ENCODE data around the gene PLPP4.

The PLPP4 gene

DNA sequence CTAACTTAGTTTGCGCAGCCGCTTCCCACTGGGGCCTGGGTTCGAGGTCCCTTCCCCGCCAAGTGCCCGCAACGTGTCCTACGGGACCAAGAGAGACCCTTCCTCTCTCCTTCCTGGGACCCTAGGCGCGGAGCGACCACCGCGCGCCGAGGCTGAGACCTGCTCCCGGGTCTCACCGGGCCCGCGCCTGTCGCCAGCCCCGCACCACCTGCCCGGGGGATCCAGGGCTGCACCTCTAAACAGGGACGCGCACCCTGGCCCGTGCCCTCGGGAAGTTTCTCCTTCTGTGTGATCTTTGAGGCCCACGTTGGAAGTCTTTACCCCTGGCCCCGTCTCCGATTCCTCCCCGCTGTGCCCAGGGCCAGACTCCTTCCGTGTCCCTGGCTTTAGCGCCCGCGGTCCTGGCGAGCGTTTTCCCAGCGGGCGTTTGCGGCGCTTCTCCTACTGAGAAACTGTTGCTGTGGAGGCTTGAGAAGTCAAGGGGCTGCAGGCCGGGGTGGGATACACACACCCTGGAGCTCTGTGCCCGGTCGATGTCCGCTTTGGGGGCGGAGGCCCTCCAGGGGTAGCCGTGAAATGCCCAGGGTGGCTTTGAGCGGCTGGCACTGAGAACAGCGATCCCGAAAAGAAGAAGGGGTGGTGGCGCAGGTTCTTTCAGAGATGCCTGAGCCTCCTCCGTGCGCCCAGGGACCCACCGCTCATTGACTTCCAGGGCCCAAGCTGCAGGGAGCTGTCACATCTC, 575 bp downstream of the PLPP4 start:
- Histone ChIP-seq H3K9me3 (ENCODE audit: insufficient read depth, low read length, severe bottlenecking) (no peaks in the 10 kb centered on the region), H3K4me3 (ENCODE audit: low read depth in 1 of 2, low read length in 2 of 2) (no peak overlapping the region), H3K27me3 (ENCODE audit: insufficient read depth, low read length, poor library complexity) (no peaks in the 10 kb centered on the region), H3K79me2 (ENCODE audit: insufficient read depth, low read length) (no peaks in the 10 kb centered on the region), H3K4me2 (ENCODE audit: insufficient read depth, low read length) (no peak overlapping the region), H4K20me1 (ENCODE audit: insufficient read depth, low read length) (no peaks in the 10 kb centered on the region), H3K9ac (ENCODE audit: low read depth, low read length) (no peak overlapping the region), H3K27ac (ENCODE audit: low read length) (no peak overlapping the region), H3K36me3 (ENCODE audit: insufficient read depth, low read length) (no peaks in the 10 kb centered on the region), H3K4me1 (ENCODE audit: insufficient read depth, low read length) (no peaks in the 10 kb centered on the region), H2AFZ (ENCODE audit: low read depth, low read length) (no peak overlapping the region)
- DNase-seq, result no peak
- ATAC-seq (ENCODE audit: insufficient read depth, low read depth), result no peak
- no peak for TF ChIP-seq EZH2 (IDR thresholded peaks at IDR 0.05; ENCODE audit: borderline replicate concordance, low read depth, low read length, severe bottlenecking)
- TF ChIP-seq, protein P1, sequence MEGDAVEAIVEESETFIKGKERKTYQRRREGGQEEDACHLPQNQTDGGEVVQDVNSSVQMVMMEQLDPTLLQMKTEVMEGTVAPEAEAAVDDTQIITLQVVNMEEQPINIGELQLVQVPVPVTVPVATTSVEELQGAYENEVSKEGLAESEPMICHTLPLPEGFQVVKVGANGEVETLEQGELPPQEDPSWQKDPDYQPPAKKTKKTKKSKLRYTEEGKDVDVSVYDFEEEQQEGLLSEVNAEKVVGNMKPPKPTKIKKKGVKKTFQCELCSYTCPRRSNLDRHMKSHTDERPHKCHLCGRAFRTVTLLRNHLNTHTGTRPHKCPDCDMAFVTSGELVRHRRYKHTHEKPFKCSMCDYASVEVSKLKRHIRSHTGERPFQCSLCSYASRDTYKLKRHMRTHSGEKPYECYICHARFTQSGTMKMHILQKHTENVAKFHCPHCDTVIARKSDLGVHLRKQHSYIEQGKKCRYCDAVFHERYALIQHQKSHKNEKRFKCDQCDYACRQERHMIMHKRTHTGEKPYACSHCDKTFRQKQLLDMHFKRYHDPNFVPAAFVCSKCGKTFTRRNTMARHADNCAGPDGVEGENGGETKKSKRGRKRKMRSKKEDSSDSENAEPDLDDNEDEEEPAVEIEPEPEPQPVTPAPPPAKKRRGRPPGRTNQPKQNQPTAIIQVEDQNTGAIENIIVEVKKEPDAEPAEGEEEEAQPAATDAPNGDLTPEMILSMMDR (IDR thresholded peaks at IDR 0.05; ENCODE audit: borderline replicate concordance, extremely low read depth, low read length, poor library complexity, severe bottlenecking), result no peak

DNA sequence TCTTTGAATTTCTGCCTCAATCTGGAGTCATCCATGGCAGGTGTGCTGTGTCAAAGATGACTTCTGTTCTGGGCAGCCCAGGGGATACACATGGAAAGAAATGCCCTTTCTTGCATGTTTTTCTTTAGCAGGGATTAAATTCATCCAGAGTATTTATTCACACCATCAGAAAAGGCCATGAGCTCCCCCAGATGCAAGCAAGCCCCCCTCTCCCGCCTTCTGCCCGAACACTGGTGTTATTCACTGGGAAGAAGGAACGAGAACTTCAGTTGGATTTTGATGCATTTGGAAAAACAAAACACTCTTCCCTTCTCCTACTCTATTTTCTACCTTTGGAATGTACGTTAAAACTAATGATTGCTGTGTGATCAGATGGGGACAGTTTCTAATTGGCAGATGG, 1.4 kb downstream of the PLPP4 start:
- no peaks in the 10 kb centered on the region for H3K9me3 ChIP-seq (ENCODE audit: insufficient read depth, low read length, severe bottlenecking)
- no peaks in the 10 kb centered on the region for H3K27me3 ChIP-seq (ENCODE audit: insufficient read depth, low read length, poor library complexity)
- DNase-seq (no peak), ATAC-seq (ENCODE audit: insufficient read depth, low read depth) (no peak)
- H3K4me2 ChIP-seq (ENCODE audit: insufficient read depth, low read length), result no peak overlapping the region
- H3K4me1 ChIP-seq (ENCODE audit: insufficient read depth, low read length), result no peaks in the 10 kb centered on the region
- H3K79me2 ChIP-seq (ENCODE audit: insufficient read depth, low read length), result no peaks in the 10 kb centered on the region
- H3K4me3 ChIP-seq (ENCODE audit: low read depth in 1 of 2, low read length in 2 of 2), result no peak overlapping the region
- no peak overlapping the region for H3K27ac ChIP-seq (ENCODE audit: low read length)
- H4K20me1 ChIP-seq (ENCODE audit: insufficient read depth, low read length), result no peaks in the 10 kb centered on the region
- TF ChIP-seq, protein P1 (IDR thresholded peaks at IDR 0.05; ENCODE audit: borderline replicate concordance, extremely low read depth, low read length, poor library complexity, severe bottlenecking), result no peak
- no peak for TF ChIP-seq EZH2 (IDR thresholded peaks at IDR 0.05; ENCODE audit: borderline replicate concordance, low read depth, low read length, severe bottlenecking)
- no peak overlapping the region for H3K9ac ChIP-seq (ENCODE audit: low read depth, low read length)
- H2AFZ ChIP-seq (ENCODE audit: low read depth, low read length), result no peak overlapping the region
- no peaks in the 10 kb centered on the region for H3K36me3 ChIP-seq (ENCODE audit: insufficient read depth, low read length)

DNA sequence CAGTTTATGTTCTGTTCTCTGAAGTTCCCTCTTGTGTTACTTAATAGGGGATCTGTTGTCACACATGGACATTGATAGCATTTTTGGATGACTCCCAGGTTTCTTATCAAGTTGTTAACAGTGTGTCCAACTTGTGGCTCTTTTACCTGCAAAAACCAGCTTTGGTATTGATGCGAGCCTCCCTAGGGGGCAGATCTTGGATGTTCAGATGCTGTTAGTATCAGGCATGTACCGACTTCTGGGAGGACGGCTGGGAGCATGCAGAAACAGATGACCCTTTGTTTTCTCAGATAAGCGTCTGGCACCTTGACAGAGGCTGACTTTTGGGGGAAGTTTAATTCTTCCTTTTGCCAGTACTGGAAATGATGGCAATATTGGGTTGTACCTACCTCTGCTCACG, 2.2 kb downstream of the PLPP4 start:
- Histone ChIP-seq H3K27ac (ENCODE audit: low read length) (no peak overlapping the region), H3K36me3 (ENCODE audit: insufficient read depth, low read length) (no peaks in the 10 kb centered on the region), H3K27me3 (ENCODE audit: insufficient read depth, low read length, poor library complexity) (no peaks in the 10 kb centered on the region), H3K4me1 (ENCODE audit: insufficient read depth, low read length) (no peaks in the 10 kb centered on the region), H3K4me3 (ENCODE audit: low read depth in 1 of 2, low read length in 2 of 2) (no peak overlapping the region), H2AFZ (ENCODE audit: low read depth, low read length) (no peak overlapping the region), H4K20me1 (ENCODE audit: insufficient read depth, low read length) (no peaks in the 10 kb centered on the region), H3K9me3 (ENCODE audit: insufficient read depth, low read length, severe bottlenecking) (no peaks in the 10 kb centered on the region), H3K9ac (ENCODE audit: low read depth, low read length) (no peak overlapping the region), H3K4me2 (ENCODE audit: insufficient read depth, low read length) (no peak overlapping the region), H3K79me2 (ENCODE audit: insufficient read depth, low read length) (no peaks in the 10 kb centered on the region)
- TF ChIP-seq EZH2 (IDR thresholded peaks at IDR 0.05; ENCODE audit: borderline replicate concordance, low read depth, low read length, severe bottlenecking), result no peak
- TF ChIP-seq, protein P1 (IDR thresholded peaks at IDR 0.05; ENCODE audit: borderline replicate concordance, extremely low read depth, low read length, poor library complexity, severe bottlenecking), result no peak
- DNase-seq, result no peak
- ATAC-seq (ENCODE audit: insufficient read depth, low read depth), result no peak

Data from DND-41 (cell line).